Measurements from ENCODE around the gene SH3RF3. TPM values are rescaled to one million over a fixed set of nuclear protein-coding genes. Genes with fewer than 3 reads are reported as not detected.
A peak's percentile ranks its signal among the peaks of the same experiment; 100 is the strongest.

The SH3RF3 gene
- total and polyA plus RNA-seq, 9 of the 15 experiments (the other 6 are each of a cell fraction or from before 2014, with no cell fraction given), result 0.02 TPM; not detected in 8

GRCh38 chr2:109266998-109267854 lies 138.2 kb downstream of the SH3RF3 start (continued):
- TF ChIP-seq RCOR1 (IDR thresholded peaks at IDR 0.05; ENCODE audit: borderline replicate concordance in 1 of 2, low read depth in 2 of 2, low read length in 2 of 2), result peak in 1 of 2 experiments; percentile 51; a peak in 2 of 4 replicates
- 0 out of 2 replicates have a peak, but pooled peaks have one; percentile 11 for TF ChIP-seq KLF6 (CRISPR knock-in tag; IDR thresholded peaks at IDR 0.05; ENCODE audit: borderline replicate concordance)
- no peak for TF ChIP-seq RUNX1 (IDR thresholded peaks at IDR 0.05; ENCODE audit: low read depth)
- TF ChIP-seq LARP7 (IDR thresholded peaks at IDR 0.05), result no peak
- TF ChIP-seq NCOR1 (IDR thresholded peaks at IDR 0.05), result no peak
- no peak for TF ChIP-seq ZNF263 (CRISPR knock-in tag; IDR thresholded peaks at IDR 0.05; ENCODE audit: borderline replicate concordance)
- no peak for TF ChIP-seq ARID2 (IDR thresholded peaks at IDR 0.05)
- TF ChIP-seq NFE2 (IDR thresholded peaks at IDR 0.05; ENCODE audit: low read depth), result no peak
- no peak for TF ChIP-seq FIP1L1 (IDR thresholded peaks at IDR 0.05; ENCODE audit: low read depth, low read length, poor library complexity, severe bottlenecking)
- TF ChIP-seq MECOM (CRISPR knock-in tag; IDR thresholded peaks at IDR 0.05), result no peak
- 0 out of 2 replicates have a peak, but pooled peaks have one; percentile 39 for TF ChIP-seq ZNF395 (CRISPR knock-in tag; IDR thresholded peaks at IDR 0.05)
- no peak for TF ChIP-seq CBX5 (IDR thresholded peaks at IDR 0.05; ENCODE audit: borderline replicate concordance, low read depth)
- TF ChIP-seq GABPB2 (CRISPR knock-in tag; conservative IDR thresholded peaks at IDR 0.05), result no peak
- no peak for TF ChIP-seq SUPT5H (IDR thresholded peaks at IDR 0.05)
- no peak for TF ChIP-seq ZHX1 (conservative IDR thresholded peaks at IDR 0.05; ENCODE audit: low read length)
- no peak for TF ChIP-seq SPI1 (IDR thresholded peaks at IDR 0.05; ENCODE audit: borderline replicate concordance, low read depth, low read length)
- TF ChIP-seq ATF6 (CRISPR knock-in tag; IDR thresholded peaks at IDR 0.05), result no peak
- TF ChIP-seq TRIM25 (IDR thresholded peaks at IDR 0.05; ENCODE audit: borderline replicate concordance), result no peak
- TF ChIP-seq HMG20B (CRISPR knock-in tag; IDR thresholded peaks at IDR 0.05), result no peak
- 0 out of 2 replicates have a peak, but pooled peaks have one; percentile 27 for TF ChIP-seq ZNF79 (CRISPR knock-in tag; IDR thresholded peaks at IDR 0.05; ENCODE audit: low read depth)
- peak in 1 of 2 experiments; percentile 69; a peak in 2 of 4 replicates for TF ChIP-seq TRIM24 (IDR thresholded peaks at IDR 0.05)
